GM23338 (cell line): ENCODE data around the gene CSPG4.
A peak's percentile ranks its signal among the peaks of the same experiment; 100 is the strongest.

ENCODE experiments used
- POLR2AphosphoS5 ChIP-seq: IDR thresholded peaks from 2 replicates; pipeline ENCODE4 v1.6.1; 2016; ENCODE audit warnings: antibody characterized with exemption, low read depth
- STAT1 ChIP-seq: IDR thresholded peaks from one replicate; pipeline ENCODE4 v1.6.1; 2016; ENCODE audit warnings: antibody characterized with exemption; ENCODE audit not compliant: unreplicated experiment
- TF ChIP-seq, protein P1 (sequence below), 2 experiments: fragments of 200-600 bp in 1 of 2; sonication (generic) in 1 of 2; conservative IDR thresholded peaks; 2 replicates each; pipeline versions ENCODE4 v1.5.1 to v1.6.1; 2016 to 2017; ENCODE audit warnings: antibody characterized with exemption in 2 of 2, low read depth in 2 of 2, mild to moderate bottlenecking in 2 of 2, moderate library complexity in 1 of 2
- TF ChIP-seq, protein P2 (sequence below): IDR thresholded peaks from one replicate; pipeline ENCODE4 v1.6.1; 2018; ENCODE audit warnings: antibody characterized with exemption; ENCODE audit not compliant: unreplicated experiment

DNA sequence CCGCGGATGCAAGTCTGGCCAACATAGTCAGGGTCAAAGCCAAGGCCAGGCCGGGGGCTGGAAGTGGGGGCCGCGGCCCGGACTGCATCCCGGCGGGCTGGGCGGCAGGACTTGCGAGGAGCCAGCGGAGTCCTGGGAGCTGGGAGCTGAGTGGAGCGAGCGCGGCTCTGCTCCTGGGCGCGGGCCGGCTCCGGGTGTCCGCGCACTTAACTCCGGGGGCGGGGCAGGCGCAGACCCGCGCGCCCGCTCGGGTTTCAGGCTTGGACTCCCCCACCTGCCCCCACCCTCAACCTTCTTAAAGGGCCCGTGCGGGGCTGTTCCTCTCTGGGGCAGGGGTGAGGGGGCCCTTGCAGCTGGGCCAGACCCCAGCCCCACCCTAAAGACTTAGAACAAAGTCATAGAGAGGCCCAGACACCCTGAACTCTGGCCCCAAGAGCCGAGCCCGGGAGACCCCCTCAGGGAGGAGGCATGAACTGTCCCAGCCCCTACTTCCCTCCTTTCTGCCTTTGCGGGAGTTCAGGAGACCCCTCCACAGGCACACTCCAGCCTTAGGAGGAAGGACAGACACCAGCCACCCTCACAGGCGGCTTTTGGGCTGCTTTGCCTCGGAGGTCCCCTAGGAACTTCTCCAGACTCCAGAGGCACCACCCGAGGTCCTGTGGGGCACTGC is at the start of gene CSPG4:
- TF ChIP-seq, protein P1, sequence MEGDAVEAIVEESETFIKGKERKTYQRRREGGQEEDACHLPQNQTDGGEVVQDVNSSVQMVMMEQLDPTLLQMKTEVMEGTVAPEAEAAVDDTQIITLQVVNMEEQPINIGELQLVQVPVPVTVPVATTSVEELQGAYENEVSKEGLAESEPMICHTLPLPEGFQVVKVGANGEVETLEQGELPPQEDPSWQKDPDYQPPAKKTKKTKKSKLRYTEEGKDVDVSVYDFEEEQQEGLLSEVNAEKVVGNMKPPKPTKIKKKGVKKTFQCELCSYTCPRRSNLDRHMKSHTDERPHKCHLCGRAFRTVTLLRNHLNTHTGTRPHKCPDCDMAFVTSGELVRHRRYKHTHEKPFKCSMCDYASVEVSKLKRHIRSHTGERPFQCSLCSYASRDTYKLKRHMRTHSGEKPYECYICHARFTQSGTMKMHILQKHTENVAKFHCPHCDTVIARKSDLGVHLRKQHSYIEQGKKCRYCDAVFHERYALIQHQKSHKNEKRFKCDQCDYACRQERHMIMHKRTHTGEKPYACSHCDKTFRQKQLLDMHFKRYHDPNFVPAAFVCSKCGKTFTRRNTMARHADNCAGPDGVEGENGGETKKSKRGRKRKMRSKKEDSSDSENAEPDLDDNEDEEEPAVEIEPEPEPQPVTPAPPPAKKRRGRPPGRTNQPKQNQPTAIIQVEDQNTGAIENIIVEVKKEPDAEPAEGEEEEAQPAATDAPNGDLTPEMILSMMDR (conservative IDR thresholded peaks at IDR 0.05; ENCODE audit: low read depth in 2 of 2): no peak
- TF ChIP-seq POLR2AphosphoS5: peak; percentile 36; the same call in 1 of the 2 replicates
- no peak for TF ChIP-seq STAT1
- TF ChIP-seq, protein P2, sequence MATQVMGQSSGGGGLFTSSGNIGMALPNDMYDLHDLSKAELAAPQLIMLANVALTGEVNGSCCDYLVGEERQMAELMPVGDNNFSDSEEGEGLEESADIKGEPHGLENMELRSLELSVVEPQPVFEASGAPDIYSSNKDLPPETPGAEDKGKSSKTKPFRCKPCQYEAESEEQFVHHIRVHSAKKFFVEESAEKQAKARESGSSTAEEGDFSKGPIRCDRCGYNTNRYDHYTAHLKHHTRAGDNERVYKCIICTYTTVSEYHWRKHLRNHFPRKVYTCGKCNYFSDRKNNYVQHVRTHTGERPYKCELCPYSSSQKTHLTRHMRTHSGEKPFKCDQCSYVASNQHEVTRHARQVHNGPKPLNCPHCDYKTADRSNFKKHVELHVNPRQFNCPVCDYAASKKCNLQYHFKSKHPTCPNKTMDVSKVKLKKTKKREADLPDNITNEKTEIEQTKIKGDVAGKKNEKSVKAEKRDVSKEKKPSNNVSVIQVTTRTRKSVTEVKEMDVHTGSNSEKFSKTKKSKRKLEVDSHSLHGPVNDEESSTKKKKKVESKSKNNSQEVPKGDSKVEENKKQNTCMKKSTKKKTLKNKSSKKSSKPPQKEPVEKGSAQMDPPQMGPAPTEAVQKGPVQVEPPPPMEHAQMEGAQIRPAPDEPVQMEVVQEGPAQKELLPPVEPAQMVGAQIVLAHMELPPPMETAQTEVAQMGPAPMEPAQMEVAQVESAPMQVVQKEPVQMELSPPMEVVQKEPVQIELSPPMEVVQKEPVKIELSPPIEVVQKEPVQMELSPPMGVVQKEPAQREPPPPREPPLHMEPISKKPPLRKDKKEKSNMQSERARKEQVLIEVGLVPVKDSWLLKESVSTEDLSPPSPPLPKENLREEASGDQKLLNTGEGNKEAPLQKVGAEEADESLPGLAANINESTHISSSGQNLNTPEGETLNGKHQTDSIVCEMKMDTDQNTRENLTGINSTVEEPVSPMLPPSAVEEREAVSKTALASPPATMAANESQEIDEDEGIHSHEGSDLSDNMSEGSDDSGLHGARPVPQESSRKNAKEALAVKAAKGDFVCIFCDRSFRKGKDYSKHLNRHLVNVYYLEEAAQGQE: no peak
